ENCODE measurements around the gene MAS1L.

The MAS1L gene

GRCh38 chr6:29502597-29502996 lies 14.8 kb upstream of the MAS1L start:
- TF ChIP-seq GATA3 (IDR thresholded peaks at IDR 0.05; ENCODE audit: low read depth, low read length) (no peak), GATA2 (IDR thresholded peaks at IDR 0.05; ENCODE audit: low read depth, low read length) (no peak)

GRCh38 chr6:29502181-29502580 lies 14.4 kb upstream of the MAS1L start:
- no peak for TF ChIP-seq GATA2 (IDR thresholded peaks at IDR 0.05; ENCODE audit: low read depth, low read length)
- no peak for TF ChIP-seq GATA3 (IDR thresholded peaks at IDR 0.05; ENCODE audit: low read depth, low read length)

- TF ChIP-seq GATA2 (IDR thresholded peaks at IDR 0.05; ENCODE audit: low read depth, low read length): no peak
- TF ChIP-seq GATA3 (IDR thresholded peaks at IDR 0.05; ENCODE audit: low read depth, low read length): no peak
Observed at GRCh38 chr6:29501106-29501505, 13.3 kb upstream of the MAS1L start.

- TF ChIP-seq GATA3 (IDR thresholded peaks at IDR 0.05; ENCODE audit: low read depth, low read length) (no peak), GATA2 (IDR thresholded peaks at IDR 0.05; ENCODE audit: low read depth, low read length) (no peak)
Observed at GRCh38 chr6:29500594-29500993, 12.8 kb upstream of the MAS1L start.

GRCh38 chr6:29499704-29500103 lies 11.9 kb upstream of the MAS1L start:
- no peak for TF ChIP-seq GATA3 (IDR thresholded peaks at IDR 0.05; ENCODE audit: low read depth, low read length)
- no peak for TF ChIP-seq GATA2 (IDR thresholded peaks at IDR 0.05; ENCODE audit: low read depth, low read length)

- TF ChIP-seq GATA3 (IDR thresholded peaks at IDR 0.05; ENCODE audit: low read depth, low read length) (no peak), GATA2 (IDR thresholded peaks at IDR 0.05; ENCODE audit: low read depth, low read length) (no peak)
Observed at GRCh38 chr6:29496961-29497360, 9.2 kb upstream of the MAS1L start.

- TF ChIP-seq GATA3 (IDR thresholded peaks at IDR 0.05; ENCODE audit: low read depth, low read length): no peak
- no peak for TF ChIP-seq GATA2 (IDR thresholded peaks at IDR 0.05; ENCODE audit: low read depth, low read length)
Observed at GRCh38 chr6:29495571-29495970, 7.8 kb upstream of the MAS1L start.

GRCh38 chr6:29494131-29494530 lies 6.4 kb upstream of the MAS1L start:
- TF ChIP-seq GATA2 (IDR thresholded peaks at IDR 0.05; ENCODE audit: low read depth, low read length) (no peak), GATA3 (IDR thresholded peaks at IDR 0.05; ENCODE audit: low read depth, low read length) (no peak)

- TF ChIP-seq GATA2 (IDR thresholded peaks at IDR 0.05; ENCODE audit: low read depth, low read length) (no peak), GATA3 (IDR thresholded peaks at IDR 0.05; ENCODE audit: low read depth, low read length) (no peak)
Observed at GRCh38 chr6:29493261-29493660, 5.5 kb upstream of the MAS1L start.

- TF ChIP-seq GATA2 (IDR thresholded peaks at IDR 0.05; ENCODE audit: low read depth, low read length) (no peak), GATA3 (IDR thresholded peaks at IDR 0.05; ENCODE audit: low read depth, low read length) (no peak)
Observed at GRCh38 chr6:29491574-29491973, 3.8 kb upstream of the MAS1L start.

GRCh38 chr6:29490552-29490951 lies 2.8 kb upstream of the MAS1L start:
- TF ChIP-seq GATA3 (IDR thresholded peaks at IDR 0.05; ENCODE audit: low read depth, low read length) (no peak), GATA2 (IDR thresholded peaks at IDR 0.05; ENCODE audit: low read depth, low read length) (no peak)

GRCh38 chr6:29490055-29490454 lies 2.3 kb upstream of the MAS1L start:
- TF ChIP-seq GATA2 (IDR thresholded peaks at IDR 0.05; ENCODE audit: low read depth, low read length): no peak
- no peak for TF ChIP-seq GATA3 (IDR thresholded peaks at IDR 0.05; ENCODE audit: low read depth, low read length)

- TF ChIP-seq GATA3 (IDR thresholded peaks at IDR 0.05; ENCODE audit: low read depth, low read length) (no peak), GATA2 (IDR thresholded peaks at IDR 0.05; ENCODE audit: low read depth, low read length) (no peak)
Observed at GRCh38 chr6:29489286-29489685, 1.5 kb upstream of the MAS1L start.

- TF ChIP-seq GATA2 (IDR thresholded peaks at IDR 0.05; ENCODE audit: low read depth, low read length) (no peak), GATA3 (IDR thresholded peaks at IDR 0.05; ENCODE audit: low read depth, low read length) (no peak)
Observed at GRCh38 chr6:29488874-29489273, 1.1 kb upstream of the MAS1L start.

- TF ChIP-seq GATA2 (IDR thresholded peaks at IDR 0.05; ENCODE audit: low read depth, low read length): no peak
- TF ChIP-seq GATA3 (IDR thresholded peaks at IDR 0.05; ENCODE audit: low read depth, low read length): no peak
Observed at GRCh38 chr6:29487131-29487530, 625 bp downstream of the MAS1L start.

- no peak for TF ChIP-seq GATA2 (IDR thresholded peaks at IDR 0.05; ENCODE audit: low read depth, low read length)
- TF ChIP-seq GATA3 (IDR thresholded peaks at IDR 0.05; ENCODE audit: low read depth, low read length): no peak
Observed at GRCh38 chr6:29486577-29486976, 1.2 kb downstream of the MAS1L start.
